Measurements from ENCODE around the gene DOK1.
A peak's percentile ranks its signal among the peaks of the same experiment; 100 is the strongest.

Gene DOK1

DNA sequence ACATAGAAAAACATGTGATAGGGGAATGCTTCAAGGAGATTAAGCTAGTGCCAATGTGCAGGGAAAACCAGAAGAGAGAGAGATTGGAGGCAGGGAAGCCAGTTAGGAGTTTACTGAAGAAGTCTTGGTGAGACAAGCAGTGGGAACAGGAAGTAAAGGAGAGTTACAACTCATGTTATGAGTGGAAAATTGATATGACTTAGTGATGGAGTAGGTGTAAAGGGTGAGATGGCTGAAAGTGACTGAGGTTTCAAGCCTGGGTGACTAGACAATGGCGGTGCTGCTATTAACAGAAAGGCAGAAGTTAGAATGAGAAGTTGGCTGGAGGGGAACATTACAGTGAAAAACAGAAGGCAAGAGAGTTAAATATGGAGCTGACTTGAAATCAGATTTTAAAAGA is 16.5 kb downstream of the DOK1 start:
- no peak for DNase-seq

DNA sequence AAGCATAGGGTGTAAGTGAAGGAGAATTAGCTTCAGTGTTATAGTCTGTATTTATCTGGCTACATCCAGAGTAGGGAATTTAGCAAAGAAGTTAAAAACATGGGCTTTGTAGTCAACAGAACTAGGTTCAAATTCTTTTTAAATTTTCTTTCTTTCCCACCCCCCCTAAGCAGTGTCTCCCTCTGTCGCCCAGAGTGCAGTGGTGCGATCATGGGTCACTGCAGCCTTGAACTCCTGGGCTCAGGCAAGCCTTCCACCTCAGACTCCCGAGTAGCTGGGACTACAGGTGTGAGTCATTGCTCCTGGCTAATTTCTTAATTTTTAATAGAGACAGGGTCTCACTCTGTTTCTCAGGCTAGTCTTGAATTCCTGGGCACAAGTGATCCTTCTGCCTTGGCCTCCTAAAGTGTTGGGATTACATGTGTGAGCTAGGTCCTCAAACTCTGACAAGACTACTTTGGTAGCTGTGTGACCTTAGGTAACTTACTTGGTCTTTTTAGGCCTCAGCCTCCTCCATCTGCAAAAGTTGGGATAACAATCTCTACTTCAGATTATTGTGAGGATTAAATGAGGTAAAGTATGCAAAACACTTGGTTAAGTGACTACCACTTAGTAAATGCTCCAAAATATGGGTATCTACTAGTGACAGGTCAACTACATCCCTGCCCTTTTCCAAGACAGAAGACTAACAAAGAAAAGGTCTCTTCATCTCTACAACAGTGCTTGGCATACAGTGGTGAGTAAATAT is 17.8 kb downstream of the DOK1 start:
- DNase-seq = no peak

DNA sequence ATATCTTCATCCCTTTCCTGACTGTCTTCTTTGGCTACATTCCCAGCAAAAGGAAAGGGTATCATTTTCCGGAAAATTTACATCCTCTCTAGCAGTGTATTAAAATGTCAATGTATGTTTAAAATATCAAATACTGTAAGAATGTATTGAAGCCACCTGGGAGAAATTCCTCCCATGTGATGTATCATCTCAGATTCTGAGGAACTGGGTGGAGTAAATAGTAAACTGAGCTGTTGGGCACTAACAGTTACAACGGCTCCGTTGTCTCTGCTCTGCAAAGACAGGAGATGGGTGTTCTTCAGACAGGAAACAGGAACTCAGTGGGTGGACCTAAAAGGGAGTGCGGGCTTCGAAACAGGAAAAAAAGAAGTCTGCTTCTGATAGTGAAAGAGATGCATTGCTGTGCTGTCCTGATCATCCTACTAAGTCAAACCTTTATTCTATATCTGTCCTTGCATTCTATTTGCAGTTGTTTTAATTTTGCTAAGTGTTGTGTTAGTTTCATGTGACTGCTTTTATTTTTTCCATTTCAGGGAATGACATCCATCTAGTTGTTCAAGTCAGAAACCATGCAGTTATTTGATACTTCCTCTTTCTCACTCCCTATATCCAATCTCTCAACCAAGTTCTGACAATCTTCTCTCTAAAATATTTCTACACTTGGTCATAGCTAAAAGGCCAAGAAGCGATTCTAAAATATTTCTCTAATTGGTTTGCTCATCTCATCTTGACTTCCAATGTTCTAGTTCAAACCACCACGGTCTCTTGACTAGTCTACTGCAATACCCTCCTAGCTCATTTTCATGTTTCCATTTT is 19.4 kb downstream of the DOK1 start:
- DNase-seq = peak; percentile 70

DNA sequence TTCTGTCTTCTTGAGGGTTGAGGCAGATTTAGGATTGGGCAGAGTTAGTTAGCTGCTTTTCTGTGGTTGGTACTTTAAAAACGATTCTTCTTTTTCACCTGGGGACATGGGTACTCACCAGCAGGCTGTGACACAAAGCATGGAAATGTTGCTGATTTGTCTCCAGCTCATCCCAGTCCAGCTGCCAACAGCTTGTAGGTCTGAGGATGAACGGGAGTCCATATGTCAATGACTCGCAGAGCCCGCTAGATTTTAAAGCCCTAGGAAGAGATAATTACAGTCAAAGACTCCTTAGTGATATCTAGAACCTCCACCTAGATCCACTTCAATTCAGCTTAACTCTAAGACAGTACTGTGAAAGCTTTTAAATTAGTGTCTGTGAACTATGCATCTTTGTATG is 20.8 kb downstream of the DOK1 start:
- no peak for DNase-seq

DNA sequence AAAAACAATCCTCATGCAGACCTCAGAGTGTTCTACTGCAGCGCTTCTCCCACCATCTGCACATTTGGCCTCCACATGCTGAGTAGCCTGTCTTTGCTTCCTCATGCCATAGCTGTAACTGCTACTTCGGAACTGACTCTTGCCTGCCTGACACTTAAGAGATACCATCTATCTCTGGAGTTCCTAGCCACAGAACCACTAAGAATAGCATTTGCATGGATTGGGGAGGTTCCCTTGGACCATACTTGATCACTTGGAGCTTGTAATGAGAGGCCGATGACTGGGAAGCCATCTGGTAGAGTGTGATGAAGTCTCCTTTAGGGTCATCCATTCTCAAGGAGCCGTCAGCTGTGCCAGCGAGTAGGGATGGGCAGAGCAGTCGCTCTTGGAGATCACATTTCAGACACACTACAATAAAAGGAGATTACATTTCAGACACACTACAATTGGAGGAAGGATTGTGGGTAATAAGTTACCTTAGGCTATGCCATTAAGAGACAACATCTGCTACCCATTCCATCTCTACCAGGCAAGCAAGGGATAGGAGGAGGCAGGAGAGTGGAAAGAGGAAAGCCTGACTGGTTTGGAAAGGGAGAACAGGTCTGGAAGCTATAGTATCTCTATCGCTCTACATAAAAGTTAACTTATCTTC is 21.8 kb downstream of the DOK1 start:
- DNase-seq = no peak

DNA sequence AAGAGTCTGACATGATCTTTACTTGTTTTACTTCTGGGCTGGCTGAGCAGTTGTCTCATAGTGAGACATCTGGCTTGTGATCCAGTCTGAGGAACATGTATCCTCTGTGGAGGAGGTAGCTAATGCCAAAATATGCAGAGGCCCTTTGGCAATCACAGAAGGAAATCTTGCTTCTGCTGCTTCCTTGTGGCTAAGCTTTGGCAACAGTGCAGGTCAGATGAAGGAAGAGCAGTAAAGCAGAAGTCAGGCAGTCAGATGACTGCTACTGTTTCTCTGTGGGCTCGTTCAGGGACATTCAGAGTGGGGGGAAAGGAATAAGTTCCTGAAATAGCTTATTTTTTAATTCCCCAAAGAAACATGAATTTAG is 22.3 kb downstream of the DOK1 start:
- DNase-seq = peak; percentile 68

DNA sequence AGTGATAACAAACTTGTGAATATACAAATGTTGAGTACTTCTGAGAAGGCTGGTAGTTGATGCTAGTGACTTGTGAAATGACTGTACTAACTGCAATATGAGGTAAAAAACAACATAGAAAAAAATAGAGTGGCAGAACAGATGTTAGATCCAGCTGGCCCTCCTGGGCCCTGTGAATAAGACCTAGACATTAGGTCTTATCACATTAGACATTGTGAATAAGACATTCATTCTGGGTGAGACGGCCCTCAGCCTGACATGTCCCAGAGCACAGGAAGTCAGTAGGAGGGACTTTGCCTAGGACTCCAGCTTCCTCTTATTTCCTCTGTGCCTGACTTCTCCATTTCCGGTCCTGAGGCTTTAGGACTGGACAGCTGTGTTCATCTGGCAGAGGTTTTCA is 22.9 kb downstream of the DOK1 start:
- no peak for DNase-seq

DNA sequence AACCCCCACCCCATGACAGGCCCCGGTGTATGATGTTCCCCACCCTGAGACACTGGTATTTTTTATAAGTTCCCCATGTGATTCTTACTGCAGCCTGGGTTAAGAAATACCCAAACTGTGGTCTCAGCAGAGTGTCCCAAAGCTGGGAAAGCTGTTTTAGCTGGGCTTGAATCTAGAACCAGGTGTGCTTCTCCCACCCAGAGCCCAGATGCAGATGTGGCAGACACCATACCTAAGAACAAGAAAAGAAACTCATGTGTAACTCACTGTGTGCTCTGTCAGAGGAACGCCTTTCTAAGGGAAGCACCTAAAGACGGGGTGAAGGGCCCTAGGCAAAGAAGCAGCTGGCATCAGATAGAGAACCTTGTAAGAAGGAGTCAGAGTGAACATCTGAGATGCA is 23.9 kb downstream of the DOK1 start:
- DNase-seq = no peak

DNA sequence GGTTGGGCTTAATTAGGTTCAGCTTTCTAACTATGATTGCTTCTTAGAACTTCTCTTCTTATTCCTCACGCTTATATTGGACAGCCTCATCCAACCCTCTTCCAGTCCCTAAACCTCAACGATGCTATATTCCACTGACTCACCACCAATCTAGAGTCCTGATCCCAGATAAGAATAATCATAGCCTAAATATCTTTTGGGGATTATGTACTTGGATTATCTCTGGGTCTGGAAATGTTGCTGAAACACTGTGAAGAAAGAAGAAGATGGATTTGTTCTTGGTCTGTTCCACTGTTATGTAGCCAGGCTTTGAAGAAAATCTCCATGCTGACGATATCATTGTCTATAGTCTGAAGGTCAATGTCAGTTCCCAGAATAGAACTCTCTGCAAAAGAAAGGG is 26.9 kb downstream of the DOK1 start:
- no peak for DNase-seq

DNA sequence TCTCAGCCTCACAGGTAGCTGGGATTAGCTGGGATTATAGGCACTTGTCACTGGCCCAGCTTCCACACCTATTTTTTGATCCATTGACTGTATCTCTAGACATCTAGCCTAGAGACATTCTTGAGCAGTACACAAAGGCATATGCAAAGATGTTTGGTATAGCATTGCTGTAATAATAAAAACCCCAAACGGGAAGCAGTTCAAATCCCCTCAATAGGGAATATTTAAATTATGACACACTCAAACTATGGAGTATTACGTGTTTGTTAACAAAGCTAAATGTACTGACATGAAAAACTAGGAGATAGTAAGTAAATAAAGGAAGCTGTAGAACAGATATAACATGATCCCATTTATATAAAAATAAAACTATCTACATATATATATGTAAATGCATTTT is 27.7 kb downstream of the DOK1 start:
- DNase-seq = no peak

DNA sequence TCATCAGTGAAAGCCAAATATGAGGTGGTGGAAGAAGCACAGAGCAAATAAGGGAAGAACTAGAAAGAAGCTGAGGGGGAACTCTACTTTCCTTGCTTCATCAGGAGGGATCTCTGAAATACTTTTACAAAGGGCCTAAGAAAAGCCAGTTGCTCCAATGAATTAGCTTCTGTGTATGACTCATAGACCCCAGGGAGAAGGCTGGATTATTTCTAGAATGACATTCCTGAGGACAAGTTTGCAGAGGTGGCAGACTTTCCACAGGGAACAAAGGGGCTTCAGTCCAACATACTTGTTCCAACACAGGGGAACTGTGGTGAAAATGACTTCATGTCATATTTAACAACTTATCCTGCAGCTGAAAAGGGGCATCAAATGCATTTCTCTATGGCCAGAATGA is 29.0 kb downstream of the DOK1 start:
- DNase-seq = no peak

DNA sequence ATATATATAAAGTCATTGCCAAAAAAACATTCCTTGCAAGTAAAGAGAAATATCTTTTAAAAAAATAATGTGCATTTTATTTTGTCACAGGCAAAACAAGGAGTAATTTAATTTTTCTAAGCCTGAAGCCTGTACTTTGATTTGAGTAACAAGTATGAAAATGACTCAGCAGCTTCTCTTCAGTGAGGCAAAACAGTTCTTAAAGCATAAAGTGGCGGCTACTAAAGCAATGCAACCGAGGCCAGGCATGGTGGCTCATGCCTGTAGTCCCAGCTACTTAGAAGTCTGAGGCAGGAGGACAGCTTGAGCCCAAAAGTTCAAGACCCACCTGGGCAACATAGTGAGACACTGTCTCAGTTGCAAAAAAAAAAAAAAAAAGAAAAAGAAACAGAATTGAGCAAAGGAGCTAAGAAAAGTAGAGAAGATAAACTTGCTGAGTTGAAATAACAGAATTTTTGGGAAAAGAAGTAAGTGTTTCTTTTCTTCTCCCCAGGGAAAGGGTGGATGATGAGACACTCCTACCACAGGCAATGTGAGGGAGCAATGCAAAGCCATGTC is 29.6 kb downstream of the DOK1 start:
- no peak for DNase-seq

DNA sequence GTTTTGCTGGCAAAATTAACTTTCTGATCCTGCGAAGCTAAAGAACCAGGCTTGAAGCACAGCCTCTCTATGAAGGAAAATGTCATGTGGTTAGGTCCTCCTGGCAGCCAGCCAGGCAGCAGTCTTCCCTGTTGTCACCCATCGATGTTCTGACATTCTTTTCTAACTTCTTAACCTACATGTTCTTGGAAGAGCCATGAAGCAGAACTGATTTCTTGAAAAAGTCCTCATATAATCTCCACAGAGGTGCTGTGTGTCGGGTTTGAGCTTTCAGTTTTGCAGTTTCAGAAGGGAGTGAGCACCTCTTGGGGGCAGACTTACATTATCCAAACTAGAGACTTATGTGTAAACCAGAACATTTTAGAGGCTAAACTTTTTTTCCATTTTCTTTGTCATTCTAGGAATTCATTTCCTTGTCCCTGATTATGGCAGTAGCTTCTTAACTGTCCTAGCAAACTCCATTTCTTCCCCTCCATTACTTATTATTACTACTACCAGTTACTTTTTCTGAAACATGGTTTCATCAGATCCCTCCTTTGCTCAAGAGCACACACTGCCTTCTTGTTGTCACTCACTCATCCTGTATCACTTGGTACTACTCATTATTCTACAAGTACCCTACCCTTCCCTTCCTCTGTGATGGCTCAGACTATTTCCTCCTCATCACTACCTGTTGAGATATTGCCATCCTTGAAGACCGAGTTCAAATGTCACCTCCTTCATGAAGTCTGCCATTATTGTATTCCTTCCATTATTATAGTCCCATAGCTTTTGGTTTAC is 31.1 kb downstream of the DOK1 start:
- no peak for DNase-seq

DNA sequence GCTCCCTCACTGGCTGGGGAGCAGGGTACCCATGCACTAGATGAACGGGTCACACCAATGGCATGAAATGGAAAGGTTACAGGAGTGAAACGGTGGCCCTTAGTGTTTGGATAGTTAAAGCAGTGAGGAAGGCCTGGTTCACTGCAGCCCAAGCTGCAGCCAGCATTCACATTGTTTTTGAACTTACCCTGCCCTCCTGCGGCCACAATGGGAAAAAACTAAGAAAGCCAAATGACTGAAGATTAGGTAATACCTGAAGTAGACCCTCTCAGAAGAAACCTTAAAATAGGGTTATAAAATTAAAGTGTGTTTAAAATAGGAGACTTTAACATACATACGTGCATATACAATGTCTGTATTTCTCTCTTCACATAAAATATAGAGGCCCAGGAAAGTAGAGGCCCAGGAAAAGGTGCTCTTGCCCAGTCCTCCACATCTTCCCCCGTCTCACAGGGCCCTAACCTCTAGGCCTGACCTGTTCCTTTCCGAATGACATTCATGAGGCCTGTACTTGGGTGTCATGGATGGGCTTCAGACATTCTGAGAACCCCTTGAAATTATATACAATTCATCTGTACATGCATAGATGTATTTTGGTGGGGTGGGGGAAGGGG is 33.3 kb downstream of the DOK1 start:
- DNase-seq = peak; percentile 26

DNA sequence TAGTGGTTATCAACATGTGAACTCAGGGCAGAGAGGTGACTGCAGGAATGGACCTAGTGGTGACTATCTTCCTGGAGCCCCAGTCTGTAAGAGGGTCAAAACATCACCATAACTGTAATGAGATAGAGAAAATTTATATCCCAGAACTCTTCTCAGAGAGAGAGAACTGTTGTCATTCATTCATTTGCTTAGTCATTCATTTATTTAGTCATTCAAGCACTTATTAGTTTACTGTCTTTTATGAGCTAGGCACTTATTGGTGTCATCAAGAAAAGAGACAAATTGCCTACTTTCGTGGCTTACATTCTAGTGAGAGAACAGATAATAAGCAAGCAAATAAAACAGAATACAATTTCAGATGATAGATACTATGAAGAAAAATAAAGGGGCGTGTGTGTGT is 34.1 kb downstream of the DOK1 start:
- no peak for DNase-seq

DNA sequence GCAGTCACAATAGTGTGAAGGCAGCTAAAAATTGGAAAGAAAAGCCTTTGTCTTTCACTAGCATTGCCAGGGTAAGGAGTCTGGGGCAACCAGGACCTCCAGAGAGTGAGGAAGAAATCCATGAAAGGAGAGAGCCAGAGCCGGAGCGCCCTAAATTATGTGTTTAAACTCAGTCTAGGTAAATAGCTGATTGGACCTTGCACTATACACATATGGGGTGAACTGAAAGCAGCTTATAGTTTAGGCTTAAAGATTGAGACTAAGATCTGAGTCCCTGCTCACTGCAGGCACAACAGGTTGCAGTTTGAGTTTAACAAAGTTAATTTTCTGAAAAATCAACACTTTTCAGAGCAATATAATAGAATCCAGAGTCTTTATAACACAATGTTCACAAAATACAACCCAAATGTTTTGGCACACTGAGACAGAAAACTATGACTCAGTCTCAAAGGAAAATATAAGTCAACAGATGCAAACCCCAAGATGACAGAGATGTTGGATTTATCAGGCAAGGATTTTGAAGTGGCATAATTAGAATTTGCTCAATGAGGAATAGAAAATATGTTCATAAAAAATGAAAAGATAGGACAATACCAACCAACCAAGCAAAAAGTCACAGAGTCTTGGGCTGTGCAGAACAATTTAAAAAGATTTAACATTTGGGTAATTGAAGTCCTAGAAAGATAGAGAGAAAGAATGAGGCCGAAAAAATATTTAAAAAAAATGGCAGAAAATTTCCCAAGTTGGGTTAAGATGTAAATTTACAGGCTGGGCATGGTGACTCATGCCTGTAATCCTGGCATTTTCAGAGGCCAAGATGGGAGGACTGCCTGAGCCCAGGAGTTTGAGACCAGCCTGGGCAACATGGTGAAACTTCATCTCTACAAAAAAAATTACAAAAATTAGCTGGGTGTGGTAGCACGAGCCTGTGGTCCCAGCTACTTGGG is 39.6 kb downstream of the DOK1 start:
- DNase-seq = no peak

DNA sequence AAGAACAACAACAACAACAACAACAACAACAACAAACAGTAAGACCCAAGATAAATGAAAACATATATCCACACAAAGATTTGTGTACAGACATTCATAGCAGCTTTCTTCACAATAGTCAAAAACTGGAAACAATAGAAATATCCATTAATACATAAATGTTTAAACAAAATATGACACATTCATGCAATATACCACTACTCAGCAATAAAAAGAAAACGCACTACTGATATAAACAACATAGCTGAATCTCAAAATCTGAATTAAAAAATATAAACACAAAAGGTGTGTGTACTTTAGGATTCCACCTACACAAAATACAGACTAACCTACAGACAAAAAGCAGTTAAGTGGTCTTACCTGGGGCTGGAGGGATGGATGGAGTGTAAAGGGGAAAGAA is 42.1 kb downstream of the DOK1 start:
- DNase-seq = no peak

DNA sequence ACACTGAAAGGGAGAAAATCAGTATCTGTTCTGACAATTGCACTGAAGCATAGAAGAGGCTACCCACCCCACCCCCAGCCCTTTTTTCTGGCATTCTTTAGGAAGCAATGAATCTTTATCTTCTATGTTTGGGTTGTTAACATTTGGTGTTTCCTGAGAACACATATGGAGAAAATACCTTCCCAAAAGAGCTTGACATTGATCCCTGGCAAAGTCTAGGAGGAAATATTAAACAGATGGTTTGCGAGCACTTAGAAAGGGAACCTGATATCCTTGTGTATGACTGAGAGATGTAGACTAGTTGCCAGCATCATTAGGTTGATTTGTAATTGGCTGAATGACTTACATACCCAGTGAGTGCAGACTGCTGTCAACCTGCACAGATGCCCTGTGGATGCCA is 42.9 kb downstream of the DOK1 start:
- no peak for DNase-seq

DNA sequence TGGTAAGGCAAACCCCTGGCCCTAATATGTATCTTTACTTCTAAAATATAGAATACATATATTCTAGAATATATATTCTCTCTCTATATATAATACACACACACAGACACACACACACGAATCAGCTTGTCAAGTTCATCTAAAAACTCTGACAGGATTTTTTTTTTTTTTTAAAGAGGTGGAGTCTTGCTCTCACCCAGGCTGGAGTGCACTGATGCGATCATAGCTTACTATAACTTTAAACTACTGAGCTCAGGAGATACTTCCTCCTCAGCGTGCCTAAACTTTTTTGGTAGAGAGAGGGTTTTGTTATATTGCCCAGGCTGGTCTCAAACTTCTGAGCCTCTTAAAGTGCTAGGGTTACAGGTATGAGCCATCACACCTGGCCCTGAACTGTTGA is 45.2 kb downstream of the DOK1 start:
- DNase-seq = no peak

DNA sequence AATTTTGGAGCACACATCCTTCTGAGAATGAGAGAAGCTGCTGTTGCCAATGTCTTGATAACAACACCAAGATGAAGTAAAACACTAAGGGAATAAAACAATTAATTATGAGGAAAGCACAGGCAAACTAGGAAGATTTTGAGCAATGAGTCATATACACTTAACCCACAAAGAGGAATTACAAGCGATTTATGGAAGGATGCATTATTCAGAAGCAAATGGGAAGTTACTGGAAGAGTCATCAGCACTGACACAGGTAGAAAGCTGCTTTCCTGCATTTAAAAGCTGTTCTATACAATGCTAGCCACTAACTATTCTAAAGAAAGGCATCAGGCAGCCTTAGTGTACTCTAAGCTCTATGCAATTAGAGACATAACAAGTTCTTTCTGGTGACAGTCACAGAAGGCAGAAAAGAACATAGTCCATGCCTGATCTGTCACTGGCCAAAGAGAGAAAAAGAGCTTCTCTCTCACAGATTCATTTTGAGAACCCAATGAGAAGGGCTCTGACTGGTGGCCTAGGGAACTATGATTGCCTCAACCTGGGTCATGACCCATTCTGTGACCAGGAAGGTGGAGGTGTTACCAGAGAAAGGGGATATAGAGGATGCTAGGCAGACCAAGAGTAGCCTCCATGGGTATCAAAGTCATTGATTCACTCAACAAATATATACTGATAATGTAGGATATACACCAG is 48.2 kb downstream of the DOK1 start:
- no peak for DNase-seq

All from SIG-M5 (cell line).